Mammary microvascular endothelial cell (primary cell): ENCODE results near the gene OR3A1. TPM values are rescaled to one million over a fixed set of nuclear protein-coding genes. Genes with fewer than 3 reads are reported as not detected.

Experiments
- total RNA-seq: library from RNA; depleted of rRNA; stranded (reverse); fragments of >200 nt; gene quantifications from 2 replicates; pipeline ENCODE4 v1.2.3, GENCODE V29; 2015

The OR3A1 gene
- total RNA-seq: not detected in 2 replicates

GRCh38 chr17:3298260-3298659, at the start of gene OR3A1:
Gene OR3A1 (minus strand): TSS chr17:3298360. CDS start chr17:3292582, 5,778 bp downstream.

Other genes starting within 250 kb of the OR3A1 start
- not detected in 2 replicates for gene OR1D5, start 234.8 kb downstream of the OR3A1 start, total RNA-seq
- gene OR1D2, start 193.9 kb downstream of the OR3A1 start, total RNA-seq: not detected in 2 replicates
- gene OR1G1, start 170.8 kb downstream of the OR3A1 start, total RNA-seq: not detected in 2 replicates
- gene OR1A2, start 100.8 kb downstream of the OR3A1 start, total RNA-seq: not detected in 2 replicates
- not detected in 2 replicates for gene OR1A1, start 90.7 kb downstream of the OR3A1 start, total RNA-seq
- gene OR3A2, start 87.9 kb upstream of the OR3A1 start, total RNA-seq: not detected in 2 replicates
- not detected in 2 replicates for gene OR1E1, start 100.0 kb upstream of the OR3A1 start, total RNA-seq
- gene OR3A3, start 113.0 kb upstream of the OR3A1 start, total RNA-seq: not detected in 2 replicates
- not detected in 2 replicates for gene OR1E2, start 135.5 kb upstream of the OR3A1 start, total RNA-seq
- not detected in 2 replicates for gene SPATA22, start 173.5 kb upstream of the OR3A1 start, total RNA-seq
- gene ASPA, start 177.6 kb upstream of the OR3A1 start, total RNA-seq: 0.13 TPM in 1 of 2 replicates, not detected in the other